SK-N-SH treated with all-trans-retinoic acid at 6 μM for 48 hours (cell line): Measurements from ENCODE around the gene CCM2.

Source experiments
- ATAC-seq: fragments of 200-7000 bp; cut with Tn5 transposase; 3 replicates; pipeline ENCODE4 v1.9.1; 2020; ENCODE audit warnings: mild to moderate bottlenecking, moderate library complexity
- ARNTL ChIP-seq: fragments of 450-650 bp; formaldehyde crosslinking; IDR thresholded peaks from 2 replicates; pipeline ENCODE4 v1.5.0; 2020; ENCODE audit warnings: low read depth, mild to moderate bottlenecking, moderate library complexity, borderline replicate concordance
- CREB5 ChIP-seq: fragments of 250-450 bp; sonication (Bioruptor Pico); IDR thresholded peaks from 2 replicates; pipeline ENCODE4 v1.5.1; 2020; ENCODE audit warnings: low read depth, mild to moderate bottlenecking, moderate library complexity
- CSDC2 ChIP-seq: fragments of 250-450 bp; sonication (Bioruptor Pico); IDR thresholded peaks from 2 replicates; pipeline ENCODE4 v1.5.0; 2020; ENCODE audit warnings: mild to moderate bottlenecking, moderate library complexity
- ESRRG ChIP-seq: fragments of 250-450 bp; sonication (Bioruptor Pico); IDR thresholded peaks from 2 replicates; pipeline ENCODE4 v1.6.1; 2021; ENCODE audit warnings: mild to moderate bottlenecking
- GLIS3 ChIP-seq: fragments of 250-450 bp; sonication (Bioruptor Pico); IDR thresholded peaks from 2 replicates; pipeline ENCODE4 v1.5.0; 2020; ENCODE audit warnings: mild to moderate bottlenecking, moderate library complexity
- ISL1 ChIP-seq: fragments of 250-450 bp; sonication (Bioruptor Pico); IDR thresholded peaks from 2 replicates; pipeline ENCODE4 v2.1.2; 2022; ENCODE audit warnings: mild to moderate bottlenecking, moderate library complexity
- OSR1 ChIP-seq: fragments of 250-450 bp; sonication (Bioruptor Pico); IDR thresholded peaks from 2 replicates; pipeline ENCODE4 v1.8.0; 2022; ENCODE audit warnings: moderate library complexity, mild to moderate bottlenecking, inconsistent platforms
- PATZ1 ChIP-seq: fragments of 250-450 bp; sonication (Bioruptor Pico); IDR thresholded peaks from 2 replicates; pipeline ENCODE4 v1.8.0; 2020; ENCODE audit warnings: mild to moderate bottlenecking, moderate library complexity, borderline replicate concordance
- POU6F1 ChIP-seq: fragments of 250-450 bp; sonication (Bioruptor Pico); IDR thresholded peaks from 2 replicates; pipeline ENCODE4 v1.8.0; 2021; ENCODE audit warnings: low read depth, mild to moderate bottlenecking, moderate library complexity, borderline replicate concordance
- PPARA ChIP-seq: fragments of 250-450 bp; sonication (Bioruptor Pico); IDR thresholded peaks from 2 replicates; pipeline ENCODE4 v1.5.0; 2020; ENCODE audit warnings: mild to moderate bottlenecking, borderline replicate concordance
- RARB ChIP-seq: fragments of 250-450 bp; sonication (Bioruptor Pico); IDR thresholded peaks from 2 replicates; pipeline ENCODE4 v1.8.0; 2021; ENCODE audit warnings: mild to moderate bottlenecking, moderate library complexity
- SNAI2 ChIP-seq: fragments of 250-450 bp; sonication (Bioruptor Pico); IDR thresholded peaks from 2 replicates; pipeline ENCODE4 v1.5.0; 2020; ENCODE audit warnings: mild to moderate bottlenecking, moderate library complexity
- TOX ChIP-seq: fragments of 250-450 bp; sonication (Bioruptor Pico); IDR thresholded peaks from 2 replicates; pipeline ENCODE4 v1.8.0; 2021; ENCODE audit warnings: mild to moderate bottlenecking, moderate library complexity, borderline replicate concordance
- ZC3H10 ChIP-seq: fragments of 250-450 bp; sonication (Bioruptor Pico); IDR thresholded peaks from 2 replicates; pipeline ENCODE4 v1.5.1; 2021; ENCODE audit warnings: mild to moderate bottlenecking, moderate library complexity
- ZFP30 ChIP-seq: fragments of 450-650 bp; formaldehyde crosslinking; IDR thresholded peaks from 2 replicates; pipeline ENCODE4 v1.5.0; 2022; ENCODE audit warnings: mild to moderate bottlenecking, moderate library complexity
- ZNF565 ChIP-seq: fragments of 450-650 bp; formaldehyde crosslinking; conservative IDR thresholded peaks from 2 replicates; pipeline ENCODE4 v1.5.0; 2020; ENCODE audit warnings: low read depth, mild to moderate bottlenecking, moderate library complexity
- ZNF70 ChIP-seq: fragments of 450-650 bp; formaldehyde crosslinking; IDR thresholded peaks from 2 replicates; pipeline ENCODE4 v1.5.0; 2020; ENCODE audit warnings: mild to moderate bottlenecking, moderate library complexity
- ZNF8 ChIP-seq: fragments of 450-650 bp; formaldehyde crosslinking; IDR thresholded peaks from 2 replicates; pipeline ENCODE4 v1.5.0; 2020; ENCODE audit warnings: mild to moderate bottlenecking, moderate library complexity
- TF ChIP-seq, protein P1 (sequence below): fragments of 250-450 bp; sonication (Bioruptor Pico); IDR thresholded peaks from 2 replicates; pipeline ENCODE4 v1.5.0; 2020; ENCODE audit warnings: mild to moderate bottlenecking, moderate library complexity
- TF ChIP-seq, protein P2 (sequence below): fragments of 250-450 bp; sonication (Bioruptor Pico); IDR thresholded peaks from 2 replicates; pipeline ENCODE4 v1.5.1; 2021; ENCODE audit warnings: mild to moderate bottlenecking, moderate library complexity

The CCM2 gene

GRCh38 chr7:45061806-45062425, 61.9 kb downstream of the CCM2 start:
- TF ChIP-seq ARNTL = no peak
- no peak for TF ChIP-seq ZC3H10 (CRISPR knock-in tag)
- TF ChIP-seq, protein P1, sequence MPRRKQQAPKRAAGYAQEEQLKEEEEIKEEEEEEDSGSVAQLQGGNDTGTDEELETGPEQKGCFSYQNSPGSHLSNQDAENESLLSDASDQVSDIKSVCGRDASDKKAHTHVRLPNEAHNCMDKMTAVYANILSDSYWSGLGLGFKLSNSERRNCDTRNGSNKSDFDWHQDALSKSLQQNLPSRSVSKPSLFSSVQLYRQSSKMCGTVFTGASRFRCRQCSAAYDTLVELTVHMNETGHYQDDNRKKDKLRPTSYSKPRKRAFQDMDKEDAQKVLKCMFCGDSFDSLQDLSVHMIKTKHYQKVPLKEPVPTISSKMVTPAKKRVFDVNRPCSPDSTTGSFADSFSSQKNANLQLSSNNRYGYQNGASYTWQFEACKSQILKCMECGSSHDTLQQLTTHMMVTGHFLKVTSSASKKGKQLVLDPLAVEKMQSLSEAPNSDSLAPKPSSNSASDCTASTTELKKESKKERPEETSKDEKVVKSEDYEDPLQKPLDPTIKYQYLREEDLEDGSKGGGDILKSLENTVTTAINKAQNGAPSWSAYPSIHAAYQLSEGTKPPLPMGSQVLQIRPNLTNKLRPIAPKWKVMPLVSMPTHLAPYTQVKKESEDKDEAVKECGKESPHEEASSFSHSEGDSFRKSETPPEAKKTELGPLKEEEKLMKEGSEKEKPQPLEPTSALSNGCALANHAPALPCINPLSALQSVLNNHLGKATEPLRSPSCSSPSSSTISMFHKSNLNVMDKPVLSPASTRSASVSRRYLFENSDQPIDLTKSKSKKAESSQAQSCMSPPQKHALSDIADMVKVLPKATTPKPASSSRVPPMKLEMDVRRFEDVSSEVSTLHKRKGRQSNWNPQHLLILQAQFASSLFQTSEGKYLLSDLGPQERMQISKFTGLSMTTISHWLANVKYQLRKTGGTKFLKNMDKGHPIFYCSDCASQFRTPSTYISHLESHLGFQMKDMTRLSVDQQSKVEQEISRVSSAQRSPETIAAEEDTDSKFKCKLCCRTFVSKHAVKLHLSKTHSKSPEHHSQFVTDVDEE (CRISPR knock-in tag) = no peak
- no peak for TF ChIP-seq ESRRG
- TF ChIP-seq, protein P2, sequence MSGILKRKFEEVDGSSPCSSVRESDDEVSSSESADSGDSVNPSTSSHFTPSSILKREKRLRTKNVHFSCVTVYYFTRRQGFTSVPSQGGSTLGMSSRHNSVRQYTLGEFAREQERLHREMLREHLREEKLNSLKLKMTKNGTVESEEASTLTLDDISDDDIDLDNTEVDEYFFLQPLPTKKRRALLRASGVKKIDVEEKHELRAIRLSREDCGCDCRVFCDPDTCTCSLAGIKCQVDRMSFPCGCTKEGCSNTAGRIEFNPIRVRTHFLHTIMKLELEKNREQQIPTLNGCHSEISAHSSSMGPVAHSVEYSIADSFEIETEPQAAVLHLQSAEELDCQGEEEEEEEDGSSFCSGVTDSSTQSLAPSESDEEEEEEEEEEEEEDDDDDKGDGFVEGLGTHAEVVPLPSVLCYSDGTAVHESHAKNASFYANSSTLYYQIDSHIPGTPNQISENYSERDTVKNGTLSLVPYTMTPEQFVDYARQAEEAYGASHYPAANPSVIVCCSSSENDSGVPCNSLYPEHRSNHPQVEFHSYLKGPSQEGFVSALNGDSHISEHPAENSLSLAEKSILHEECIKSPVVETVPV = no peak
- TF ChIP-seq ZNF70 (CRISPR knock-in tag) = no peak
- no peak for ATAC-seq

DNA sequence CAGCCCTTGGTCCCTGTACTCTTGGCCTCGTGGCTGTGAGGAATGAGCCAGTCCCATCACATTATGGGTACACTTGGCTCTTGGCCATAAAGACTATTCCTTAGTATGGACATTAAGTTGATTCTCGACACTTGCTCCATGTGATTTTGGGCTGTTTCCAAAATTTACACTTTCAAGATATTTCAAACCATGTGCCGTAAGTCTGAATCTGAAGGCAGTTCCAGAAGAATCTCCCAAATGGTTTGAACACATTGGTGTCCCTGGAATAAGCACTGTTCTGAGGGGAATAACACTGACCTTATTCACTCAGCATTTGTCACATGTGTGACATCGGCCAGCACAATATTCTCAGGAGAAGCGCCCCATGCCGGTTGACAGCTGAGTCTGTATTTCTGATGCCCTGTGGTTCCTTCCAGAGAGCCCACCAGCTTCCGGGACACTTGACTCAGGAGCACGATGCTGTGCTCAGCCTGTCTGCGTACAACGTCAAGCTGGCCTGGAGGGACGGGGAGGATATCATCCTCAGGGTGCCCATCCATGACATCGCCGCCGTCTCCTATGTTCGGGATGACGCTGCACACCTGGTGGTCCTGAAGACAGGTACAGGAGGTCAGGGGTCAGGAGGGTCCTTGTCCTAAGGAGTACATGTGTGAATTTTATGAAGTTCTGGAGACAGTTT, 64.2 kb downstream of the CCM2 start:
- TF ChIP-seq ZFP30 (CRISPR knock-in tag) = no peak
- no peak for TF ChIP-seq SNAI2
- TF ChIP-seq CSDC2 (CRISPR knock-in tag) = no peak
- TF ChIP-seq PATZ1 (CRISPR knock-in tag) = no peak
- no peak for TF ChIP-seq OSR1 (CRISPR knock-in tag)
- TF ChIP-seq ZNF8 (CRISPR knock-in tag) = no peak
- no peak for TF ChIP-seq ZNF565 (CRISPR knock-in tag)
- no peak for TF ChIP-seq CREB5 (CRISPR knock-in tag)
- no peak for TF ChIP-seq ZNF70 (CRISPR knock-in tag)
- TF ChIP-seq GLIS3 = no peak
- ATAC-seq = no peak

- TF ChIP-seq OSR1 (CRISPR knock-in tag) (no peak), CREB5 (CRISPR knock-in tag) (no peak), GLIS3 (no peak), ISL1 (CRISPR knock-in tag) (no peak), POU6F1 (CRISPR knock-in tag) (no peak), TOX (no peak), RARB (no peak), PPARA (CRISPR knock-in tag) (no peak)
- TF ChIP-seq, protein P2 = no peak
- TF ChIP-seq, protein P1 (CRISPR knock-in tag) = no peak
- ATAC-seq = no peak
Observed at GRCh38 chr7:45065031-45065995, 65.3 kb downstream of the CCM2 start.
